ENCODE results near the gene CACNB4.

The CACNB4 gene

DNA sequence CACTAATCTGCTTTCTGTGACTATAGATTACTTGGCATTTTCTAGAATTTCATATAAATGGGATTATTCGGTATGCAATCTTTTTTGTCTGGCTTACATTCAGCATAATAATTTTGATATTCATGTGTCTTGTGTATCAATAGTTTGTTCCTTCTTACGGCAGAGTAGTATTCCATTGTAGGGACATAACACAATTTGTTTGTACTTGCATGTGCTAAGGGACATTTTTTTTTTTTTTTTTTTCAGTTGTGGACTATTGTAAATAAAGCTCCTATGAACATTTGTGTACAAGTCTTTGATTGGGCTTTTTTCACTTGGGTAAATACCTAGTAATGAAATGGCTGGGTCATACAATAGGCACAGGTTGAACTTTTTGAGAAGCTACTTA lies 315.7 kb downstream of the CACNB4 start:
- DNase-seq (ENCODE audit: low read depth) = no peak

All from HS-5 (cell line).